CD14-positive monocyte (primary cell): ENCODE results near the gene NEURL1B. TPM values are rescaled to one million over a fixed set of nuclear protein-coding genes. Genes with fewer than 3 reads are reported as not detected.
"Not testable (repeated sequence)": the region's sequence is repeated elsewhere in the genome, so short reads cannot be mapped to it uniquely, and the experiment has no call there.

Experiments
- DNase-seq, 3 donors: peaks; one replicate each; pipeline ENCODE4 v3.0.0-alpha.2; 2011 to 2022
- H2AFZ ChIP-seq: 2 replicates; pipeline ENCODE4 v1.6.0; 2012; ENCODE audit warnings: mild to moderate bottlenecking, low read depth, low read length, inconsistent platforms; ENCODE audit not compliant: insufficient read depth, poor library complexity, severe bottlenecking
- H3K27ac ChIP-seq, 2 donors: 1 replicate in 1 of 2; 2 replicates in 1 of 2; pipeline ENCODE4 v1.5.1; 2012 to 2013; ENCODE audit warnings: low read length in 2 of 2, control low read depth in 1 of 2, inconsistent platforms in 1 of 2, low read depth in 1 of 2, mild to moderate bottlenecking in 1 of 2
- H3K27me3 ChIP-seq, 2 donors: one replicate each; pipeline versions ENCODE4 v1.6.0 to v1.6.1; 2011 to 2013; ENCODE audit warnings: low read length in 2 of 2; ENCODE audit not compliant: control insufficient read depth in 2 of 2, insufficient read depth in 2 of 2
- H3K36me3 ChIP-seq, 2 donors: replicated peaks in 1 of 2; 1 replicate in 1 of 2; 2 replicates in 1 of 2; pipeline versions ENCODE4 v1.5.1 to v1.6.1; 2012 to 2013; ENCODE audit warnings: low read length in 2 of 2, control low read depth in 1 of 2, inconsistent platforms in 1 of 2, mild to moderate bottlenecking in 1 of 2; ENCODE audit not compliant: insufficient read depth in 2 of 2, control insufficient read depth in 1 of 2
- H3K4me1 ChIP-seq, 2 donors: 1 replicate in 1 of 2; 2 replicates in 1 of 2; pipeline versions ENCODE4 v1.5.1 to v1.6.1; 2012 to 2013; ENCODE audit warnings: low read length in 2 of 2, control low read depth in 1 of 2, inconsistent platforms in 1 of 2, mild to moderate bottlenecking in 1 of 2, moderate library complexity in 1 of 2; ENCODE audit not compliant: insufficient read depth in 2 of 2, control insufficient read depth in 1 of 2
- H3K4me2 ChIP-seq: replicated peaks from 2 replicates; pipeline ENCODE3; 2012; ENCODE audit warnings: low read length, moderate library complexity, mild to moderate bottlenecking; ENCODE audit not compliant: poor library complexity, severe bottlenecking; ENCODE audit errors: extremely low read depth
- H3K4me3 ChIP-seq, 3 experiments: fragments of 200-600 bp in 1 of 3; sonication (generic) in 1 of 3; replicated peaks in 1 of 3; 1 replicate in 2 of 3; 2 replicates in 1 of 3; pipeline ENCODE4 v1.5.1; 2011 to 2013; ENCODE audit warnings: low read length in 3 of 3, mild to moderate bottlenecking in 3 of 3, control low read depth in 2 of 3, low read depth in 2 of 3, inconsistent platforms in 1 of 3, moderate library complexity in 1 of 3
- H3K79me2 ChIP-seq: 2 replicates; pipeline ENCODE4 v1.6.0; 2012; ENCODE audit warnings: mild to moderate bottlenecking, control low read depth, inconsistent platforms, low read length, moderate library complexity; ENCODE audit not compliant: insufficient read depth
- H3K9ac ChIP-seq: 2 replicates; pipeline ENCODE4 v1.6.0; 2017; ENCODE audit warnings: low read length, mild to moderate bottlenecking; ENCODE audit not compliant: insufficient read depth, poor library complexity, severe bottlenecking
- H3K9me3 ChIP-seq, 2 donors: replicated peaks in 1 of 2; 1 replicate in 1 of 2; 2 replicates in 1 of 2; pipeline versions ENCODE4 v1.5.1 to v1.6.1; 2012 to 2013; ENCODE audit warnings: low read length in 2 of 2, control low read depth in 1 of 2; ENCODE audit not compliant: control insufficient read depth in 1 of 2, insufficient read depth in 1 of 2
- H4K20me1 ChIP-seq: 2 replicates; pipeline ENCODE4 v1.6.0; 2012; ENCODE audit warnings: mild to moderate bottlenecking, low read length, control low read depth, moderate library complexity; ENCODE audit not compliant: insufficient read depth
- H3K27ac Mint-ChIP-seq, 7 donors: one replicate each; pipeline ENCODE4 v1.8.0; 2020; ENCODE audit warnings: mild to moderate bottlenecking in 7 of 7, mixed read lengths in 7 of 7, moderate library complexity in 6 of 7, inconsistent platforms in 2 of 7
- H3K27me3 Mint-ChIP-seq, 3 donors: one replicate each; pipeline ENCODE4 v1.8.0; 2021 to 2022; ENCODE audit warnings: low read depth in 3 of 3, mild to moderate bottlenecking in 3 of 3, mixed read lengths in 3 of 3, moderate library complexity in 3 of 3, inconsistent platforms in 1 of 3
- H3K36me3 Mint-ChIP-seq, 2 donors: one replicate each; pipeline ENCODE4 v1.8.0; 2020; ENCODE audit warnings: mixed read lengths in 2 of 2, inconsistent platforms in 1 of 2, mild to moderate bottlenecking in 1 of 2
- H3K4me1 Mint-ChIP-seq: one replicate; pipeline ENCODE4 v1.8.0; 2020; ENCODE audit warnings: mild to moderate bottlenecking, mixed read lengths
- H3K4me3 Mint-ChIP-seq, 2 donors: one replicate each; pipeline ENCODE4 v1.8.0; 2020; ENCODE audit warnings: mild to moderate bottlenecking in 2 of 2, mixed read lengths in 2 of 2, moderate library complexity in 1 of 2
- H3K9me3 Mint-ChIP-seq, 7 donors: one replicate each; pipeline ENCODE4 v1.8.0; 2020 to 2022; ENCODE audit warnings: mixed read lengths in 7 of 7, mild to moderate bottlenecking in 6 of 7, moderate library complexity in 6 of 7, inconsistent platforms in 2 of 7
- WGBS: methylation state at CpG from one replicate; pipeline ENCODE4 v1.1.5; 2013; ENCODE audit warnings: missing lambda C conversion rate; ENCODE audit not compliant: insufficient coverage; 5-methylcytosine and 5-hydroxymethylcytosine counted together
- intact Hi-C, 2 donors: fragments of 100-400 bp; cut with micrococcal nuclease; formaldehyde crosslinking; loops; one replicate each; pipeline versions ENCODE4 v1.15.0 to v1.15.1; 2023
- polyA plus RNA-seq, 3 donors: library from polyadenylated mRNA; depleted of rRNA in 1 of 3; unstranded in 2 of 3; stranded (reverse) in 1 of 3; fragments of 300-500 nt in 2 of 3; fragments of >200 nt in 1 of 3; fragmentation: Illumina TruSeq in 2 of 3; gene quantifications; 1 replicate in 2 of 3; 2 replicates in 1 of 3; pipeline ENCODE4 v1.2.3, GENCODE V29; 2012 to 2021
- TF ChIP-seq, protein P1 (sequence below): fragments of 200-600 bp; IDR thresholded peaks from one replicate; pipeline ENCODE4 v1.8.0; 2022; ENCODE audit warnings: antibody characterized with exemption, mild to moderate bottlenecking

Gene NEURL1B
- polyA plus RNA-seq, 3 donors = 0.01 TPM; not detected in 2

DNA sequence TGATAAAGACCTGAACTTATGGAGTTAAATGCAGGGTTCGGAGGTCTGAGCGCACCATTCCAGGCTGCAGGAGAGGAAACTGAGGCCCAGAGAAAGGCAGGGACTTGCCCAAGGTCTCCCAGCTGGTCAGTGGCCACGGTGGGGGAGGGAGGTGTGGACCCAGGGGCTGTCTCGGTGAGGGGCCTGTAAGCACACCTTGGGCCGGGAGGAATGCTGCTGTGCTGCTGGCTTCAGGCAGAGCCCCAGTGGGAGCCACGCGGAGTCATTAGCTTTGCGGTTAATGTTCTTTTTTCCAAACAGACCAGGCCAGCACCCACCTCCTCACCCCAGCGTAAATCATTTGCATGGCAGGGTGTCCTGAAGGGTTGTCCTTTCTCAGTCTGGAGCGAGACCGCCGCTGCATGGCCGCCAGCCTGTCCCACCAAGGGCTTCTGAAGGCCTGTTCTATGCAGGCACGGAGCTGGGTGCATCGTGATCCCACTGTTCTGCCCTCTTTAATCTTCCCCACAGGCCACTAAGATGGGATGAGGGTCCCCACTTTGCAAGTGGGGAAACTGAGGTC lies 35.9 kb downstream of the NEURL1B start:
- H3K9me3 Mint-ChIP-seq = peaks cover 5 to 11% (median 7%) of the 10 kb centered on the region in 7 donors
- H3K79me2 ChIP-seq = no peaks in the 10 kb centered on the region
- H2AFZ ChIP-seq = no peak overlapping the region
- H3K9ac ChIP-seq = no peak overlapping the region
- TF ChIP-seq, protein P1, sequence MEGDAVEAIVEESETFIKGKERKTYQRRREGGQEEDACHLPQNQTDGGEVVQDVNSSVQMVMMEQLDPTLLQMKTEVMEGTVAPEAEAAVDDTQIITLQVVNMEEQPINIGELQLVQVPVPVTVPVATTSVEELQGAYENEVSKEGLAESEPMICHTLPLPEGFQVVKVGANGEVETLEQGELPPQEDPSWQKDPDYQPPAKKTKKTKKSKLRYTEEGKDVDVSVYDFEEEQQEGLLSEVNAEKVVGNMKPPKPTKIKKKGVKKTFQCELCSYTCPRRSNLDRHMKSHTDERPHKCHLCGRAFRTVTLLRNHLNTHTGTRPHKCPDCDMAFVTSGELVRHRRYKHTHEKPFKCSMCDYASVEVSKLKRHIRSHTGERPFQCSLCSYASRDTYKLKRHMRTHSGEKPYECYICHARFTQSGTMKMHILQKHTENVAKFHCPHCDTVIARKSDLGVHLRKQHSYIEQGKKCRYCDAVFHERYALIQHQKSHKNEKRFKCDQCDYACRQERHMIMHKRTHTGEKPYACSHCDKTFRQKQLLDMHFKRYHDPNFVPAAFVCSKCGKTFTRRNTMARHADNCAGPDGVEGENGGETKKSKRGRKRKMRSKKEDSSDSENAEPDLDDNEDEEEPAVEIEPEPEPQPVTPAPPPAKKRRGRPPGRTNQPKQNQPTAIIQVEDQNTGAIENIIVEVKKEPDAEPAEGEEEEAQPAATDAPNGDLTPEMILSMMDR = no peak
- no peak overlapping the region for H3K4me2 ChIP-seq
- no peak overlapping the region for H3K4me3 Mint-ChIP-seq
- intact Hi-C loops = no loop called here
- H3K36me3 ChIP-seq = no peaks in the 10 kb centered on the region
- DNase-seq = no peak
- H3K36me3 Mint-ChIP-seq = peaks cover 3 to 8% of the 10 kb centered on the region in 2 donors
- no peak overlapping the region for H3K4me3 ChIP-seq
- H3K9me3 ChIP-seq = peaks cover 0 to 9% of the 10 kb centered on the region in 2 donors
- peaks cover 0 to 4% (median 0%) of the 10 kb centered on the region in 3 donors for H3K27me3 Mint-ChIP-seq
- no peaks in the 10 kb centered on the region for H3K4me1 ChIP-seq
- 97% methylated on average over 10 of the region's 15 CpGs for WGBS
- no peaks in the 10 kb centered on the region for H4K20me1 ChIP-seq
- H3K4me1 Mint-ChIP-seq = peaks cover 7% of the 10 kb centered on the region
- peak overlapping the region in 1 of 7 donors; percentile 34 for H3K27ac Mint-ChIP-seq
- no peaks in the 10 kb centered on the region for H3K27me3 ChIP-seq
- H3K27ac ChIP-seq = no peak overlapping the region

DNA sequence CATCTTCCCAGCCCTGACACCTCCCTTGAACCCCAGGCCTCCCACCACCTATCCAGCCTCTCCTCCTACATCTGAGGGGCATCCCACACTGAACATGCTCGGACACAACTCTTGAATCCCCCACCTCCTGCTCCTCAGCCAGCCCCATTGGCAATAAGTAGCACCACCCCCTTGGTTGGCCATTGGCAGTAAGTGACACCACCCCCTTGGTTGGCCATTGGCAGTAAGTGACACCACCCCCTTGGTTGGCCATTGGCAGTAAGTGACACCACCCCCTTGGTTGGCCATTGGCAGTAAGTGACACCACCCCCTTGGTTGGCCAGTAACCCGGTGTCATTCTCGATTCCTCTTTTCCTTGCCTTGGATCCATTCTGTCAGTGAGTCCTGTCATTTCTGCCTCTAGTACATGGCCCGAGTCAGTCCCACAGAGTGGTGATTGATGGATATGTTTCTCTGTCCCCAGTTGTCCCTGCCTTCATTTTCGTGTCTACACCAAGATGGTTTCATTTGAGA lies 37.4 kb downstream of the NEURL1B start:
- H3K36me3 ChIP-seq, H3K4me1 ChIP-seq, H2AFZ ChIP-seq, H3K9ac ChIP-seq, H3K27ac Mint-ChIP-seq, H3K4me3 ChIP-seq, H3K4me2 ChIP-seq, H3K9me3 ChIP-seq, H3K79me2 ChIP-seq, H3K4me3 Mint-ChIP-seq, H3K27me3 ChIP-seq, intact Hi-C loops, H4K20me1 ChIP-seq, DNase-seq, H3K27ac ChIP-seq: not testable (repeated sequence)
- Mint-ChIP-seq H3K9me3 (peaks cover 7 to 13% (median 11%) of the 10 kb centered on the region in 7 donors), H3K36me3 (peaks cover 8 to 14% of the 10 kb centered on the region in 2 donors), H3K27me3 (peaks cover 6 to 11% (median 6%) of the 10 kb centered on the region in 3 donors), H3K4me1 (peaks cover 11% of the 10 kb centered on the region)
- WGBS = 88% methylated on average over 3 of the region's 5 CpGs
